Measurements from ENCODE around the gene FBXO11. TPM values are rescaled to one million over a fixed set of nuclear protein-coding genes. Genes with fewer than 3 reads are reported as not detected.

The FBXO11 gene
- total and polyA plus RNA-seq, 7 donors = 13.4 to 71.7 (median 43.8) TPM

DNA sequence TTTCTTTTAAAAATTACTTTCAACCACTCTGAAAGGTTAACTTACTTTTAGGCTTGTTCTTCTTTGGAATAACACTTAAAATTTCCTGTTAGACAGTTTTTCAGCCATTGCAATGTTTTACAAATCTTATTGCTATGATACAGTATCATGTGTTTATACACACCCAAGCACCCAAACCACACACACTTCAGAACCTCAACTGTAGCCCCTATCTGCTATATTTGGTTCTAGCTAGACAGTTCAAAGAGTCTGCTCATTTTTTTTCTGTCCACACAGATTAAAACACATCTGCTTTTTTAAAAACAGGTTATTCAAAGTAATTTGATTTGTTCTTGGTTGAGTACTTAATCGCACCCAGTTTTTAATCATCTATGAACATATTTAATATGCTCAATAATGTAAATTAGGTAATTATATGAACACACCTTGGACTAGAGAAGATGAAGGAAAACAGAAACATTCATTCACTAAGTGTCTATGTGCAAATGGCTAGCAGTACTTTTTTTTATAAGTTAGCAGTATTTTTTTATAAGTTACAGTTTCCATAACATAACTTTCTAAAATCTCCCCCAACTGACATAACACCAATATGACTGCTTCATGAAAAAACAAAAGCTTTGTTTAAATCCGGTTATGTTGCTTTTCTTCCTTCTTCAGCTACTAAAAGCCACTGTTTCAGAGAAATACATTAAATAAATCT, 17.6 kb downstream of the FBXO11 start:
- Histone ChIP-seq H3K27ac (no peak overlapping the region), H3K4me3 (no peak overlapping the region), H3K4me1 (peaks cover 0 to 64% (median 50%) of the 10 kb centered on the region in 4 donors), H3K9me3 (no peaks in the 10 kb centered on the region), H3K36me3 (no peaks in the 10 kb centered on the region), H3K27me3 (no peaks in the 10 kb centered on the region)
- TF ChIP-seq, protein P1, sequence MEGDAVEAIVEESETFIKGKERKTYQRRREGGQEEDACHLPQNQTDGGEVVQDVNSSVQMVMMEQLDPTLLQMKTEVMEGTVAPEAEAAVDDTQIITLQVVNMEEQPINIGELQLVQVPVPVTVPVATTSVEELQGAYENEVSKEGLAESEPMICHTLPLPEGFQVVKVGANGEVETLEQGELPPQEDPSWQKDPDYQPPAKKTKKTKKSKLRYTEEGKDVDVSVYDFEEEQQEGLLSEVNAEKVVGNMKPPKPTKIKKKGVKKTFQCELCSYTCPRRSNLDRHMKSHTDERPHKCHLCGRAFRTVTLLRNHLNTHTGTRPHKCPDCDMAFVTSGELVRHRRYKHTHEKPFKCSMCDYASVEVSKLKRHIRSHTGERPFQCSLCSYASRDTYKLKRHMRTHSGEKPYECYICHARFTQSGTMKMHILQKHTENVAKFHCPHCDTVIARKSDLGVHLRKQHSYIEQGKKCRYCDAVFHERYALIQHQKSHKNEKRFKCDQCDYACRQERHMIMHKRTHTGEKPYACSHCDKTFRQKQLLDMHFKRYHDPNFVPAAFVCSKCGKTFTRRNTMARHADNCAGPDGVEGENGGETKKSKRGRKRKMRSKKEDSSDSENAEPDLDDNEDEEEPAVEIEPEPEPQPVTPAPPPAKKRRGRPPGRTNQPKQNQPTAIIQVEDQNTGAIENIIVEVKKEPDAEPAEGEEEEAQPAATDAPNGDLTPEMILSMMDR (IDR thresholded peaks at IDR 0.05) = no peak
- TF ChIP-seq POLR2AphosphoS5 (IDR thresholded peaks at IDR 0.05) (no peak), POLR2A (IDR thresholded peaks at IDR 0.05) (no peak), EP300 (IDR thresholded peaks at IDR 0.05) (no peak)
- DNase-seq = no peak
- 67 to 71% methylated on average over 2 of the region's 2 CpGs for WGBS, 2 donors
- intact Hi-C loops (cut with DNase I) = no loop called here

GRCh38 chr2:47876912-47877311, 29.4 kb downstream of the FBXO11 start:
- intact Hi-C loops (cut with DNase I) = no loop called here
- no peaks in the 10 kb centered on the region for H3K27me3 ChIP-seq
- DNase-seq = no peak
- no peak for TF ChIP-seq POLR2AphosphoS5 (IDR thresholded peaks at IDR 0.05)
- TF ChIP-seq, protein P1 (IDR thresholded peaks at IDR 0.05) = no peak
- TF ChIP-seq EP300 (IDR thresholded peaks at IDR 0.05) = no peak
- TF ChIP-seq POLR2A (IDR thresholded peaks at IDR 0.05) = no peak
- no peak overlapping the region for H3K4me3 ChIP-seq
- no peak overlapping the region for H3K27ac ChIP-seq
- 98 to 100% methylated on average over 1 of the region's 1 CpG for WGBS, 2 donors
- H3K36me3 ChIP-seq = no peaks in the 10 kb centered on the region
- H3K9me3 ChIP-seq = no peaks in the 10 kb centered on the region
- peaks cover 0 to 14% (median 9%) of the 10 kb centered on the region in 4 donors for H3K4me1 ChIP-seq

DNA sequence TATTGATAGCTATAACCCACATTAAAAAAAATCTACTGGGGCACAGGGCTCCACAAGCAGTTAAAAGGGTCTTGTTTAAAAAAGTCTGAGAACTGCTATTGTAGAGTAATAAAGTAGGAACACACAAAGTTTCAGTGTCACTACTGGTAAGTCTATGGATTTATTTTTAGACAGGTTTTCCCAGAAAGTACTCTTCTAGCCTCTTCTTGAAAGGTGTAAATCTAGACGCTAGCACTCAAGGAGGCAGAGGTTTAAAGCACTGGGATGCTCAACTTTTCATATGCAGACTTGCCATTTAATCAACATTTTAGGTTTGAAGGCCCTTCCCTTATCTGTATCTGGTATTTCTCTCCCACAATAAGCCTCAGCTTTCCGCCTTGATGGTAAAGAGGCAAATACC, 33.4 kb downstream of the FBXO11 start:
- intact Hi-C loops (cut with DNase I) = no loop called here
- no peak overlapping the region for H3K4me3 ChIP-seq
- no peaks in the 10 kb centered on the region for H3K9me3 ChIP-seq
- TF ChIP-seq POLR2A (IDR thresholded peaks at IDR 0.05) = no peak
- TF ChIP-seq EP300 (IDR thresholded peaks at IDR 0.05) = no peak
- TF ChIP-seq, protein P1 (IDR thresholded peaks at IDR 0.05) = no peak
- no peak for TF ChIP-seq POLR2AphosphoS5 (IDR thresholded peaks at IDR 0.05)
- 93 to 96% methylated on average over 2 of the region's 2 CpGs for WGBS, 2 donors
- no peaks in the 10 kb centered on the region for H3K36me3 ChIP-seq
- H3K4me1 ChIP-seq = peaks cover 0 to 46% (median 29%) of the 10 kb centered on the region in 4 donors
- H3K27ac ChIP-seq = no peak overlapping the region
- no peak for DNase-seq
- H3K27me3 ChIP-seq = no peaks in the 10 kb centered on the region

GRCh38 chr2:47870641-47871540, 35.4 kb downstream of the FBXO11 start:
- Histone ChIP-seq H3K27ac (no peak overlapping the region), H3K36me3 (no peaks in the 10 kb centered on the region), H3K4me3 (no peak overlapping the region), H3K9me3 (no peaks in the 10 kb centered on the region), H3K4me1 (peaks cover 0 to 63% (median 47%) of the 10 kb centered on the region in 4 donors), H3K27me3 (no peaks in the 10 kb centered on the region)
- WGBS, 2 donors = 89 to 96% methylated on average over 7 of the region's 7 CpGs
- TF ChIP-seq, protein P1 (IDR thresholded peaks at IDR 0.05) = no peak
- TF ChIP-seq EP300 (IDR thresholded peaks at IDR 0.05) (no peak), POLR2AphosphoS5 (IDR thresholded peaks at IDR 0.05) (no peak), POLR2A (IDR thresholded peaks at IDR 0.05) (no peak)
- intact Hi-C loops (cut with DNase I) = no loop called here
- no peak for DNase-seq

Data from sigmoid colon (tissue), 7 donors.